Head of caudate nucleus (tissue), 42 donors: ENCODE measurements around the gene CNOT8.
A peak's percentile ranks its signal among the peaks of the same experiment; 100 is the strongest.
"Not testable (repeated sequence)": the region's sequence is repeated elsewhere in the genome, so short reads cannot be mapped to it uniquely, and the experiment has no call there.

Source experiments
- DNase-seq, 42 donors: peaks; one replicate each; pipeline versions ENCODE4 v3.0.0 to v3.0.0-alpha.2; 2020 to 2021; ENCODE audit warnings: mixed read lengths in 7 of 42
- intact Hi-C: fragments of 100-400 bp; cut with DNase I; formaldehyde crosslinking; loops from one replicate; pipeline ENCODE4 v1.15.0; 2022

The CNOT8 gene

GRCh38 chr5:154895606-154896561, 37.5 kb downstream of the CNOT8 start:
- DNase-seq, result no peak
- intact Hi-C loops, result no loop called here

- DNase-seq, result no peak
- intact Hi-C loops, result no loop called here
These were observed 38.2 kb downstream of the CNOT8 start for GRCh38 chr5:154896562-154897165.

- DNase-seq, result peak in 9 of 42 donors; percentile 6 to 38 (median 13)
- intact Hi-C loops, result no loop called here
These were observed 39.8 kb downstream of the CNOT8 start for GRCh38 chr5:154898210-154898609.

- intact Hi-C loops, result no loop called here
- no peak for DNase-seq
These were observed 40.9 kb downstream of the CNOT8 start for GRCh38 chr5:154899151-154899816.

GRCh38 chr5:154900066-154900465, 41.6 kb downstream of the CNOT8 start:
- DNase-seq, result no peak
- intact Hi-C loops, result no loop called here

- no peak for DNase-seq
- intact Hi-C loops, result no loop called here
These were observed 42.8 kb downstream of the CNOT8 start for GRCh38 chr5:154901276-154901675.

GRCh38 chr5:154901913-154902312, 43.5 kb downstream of the CNOT8 start:
- DNase-seq, result no peak

GRCh38 chr5:154905601-154906000, 47.2 kb downstream of the CNOT8 start:
- DNase-seq, intact Hi-C loops: not testable (repeated sequence)

More at GRCh38 chr5:154901913-154902312, 43.5 kb downstream of the CNOT8 start:
- intact Hi-C loops, result no loop called here

- intact Hi-C loops, result no loop called here
- DNase-seq, result no peak
These were observed 58.4 kb downstream of the CNOT8 start for GRCh38 chr5:154916874-154917273.

- no peak for DNase-seq
- intact Hi-C loops, result no loop called here
These were observed 59.3 kb downstream of the CNOT8 start for GRCh38 chr5:154917757-154918156.

GRCh38 chr5:154923441-154924430, 65.3 kb downstream of the CNOT8 start:
- intact Hi-C loops, result no loop called here
- DNase-seq, result no peak
